Muscle layer of colon (tissue), 2 donors: ENCODE measurements around the gene NAA40.

Experiments used
- H3K27ac ChIP-seq: one replicate; pipeline ENCODE4 v1.7.0; 2013; ENCODE audit warnings: low read depth, mild to moderate bottlenecking, low read length, moderate library complexity
- H3K27me3 ChIP-seq, 2 donors: one replicate each; pipeline ENCODE4 v1.7.0; 2013; ENCODE audit warnings: low read length in 2 of 2, mild to moderate bottlenecking in 2 of 2; ENCODE audit not compliant: insufficient read depth in 2 of 2, control insufficient read depth in 1 of 2
- H3K36me3 ChIP-seq: one replicate; pipeline ENCODE4 v1.7.0; 2013; ENCODE audit warnings: mild to moderate bottlenecking, low read length; ENCODE audit not compliant: insufficient read depth
- H3K4me1 ChIP-seq: one replicate; pipeline ENCODE4 v1.7.0; 2013; ENCODE audit warnings: mild to moderate bottlenecking, low read length; ENCODE audit not compliant: insufficient read depth
- H3K4me3 ChIP-seq, 2 donors: one replicate each; pipeline ENCODE4 v1.7.0; 2013; ENCODE audit warnings: low read length in 2 of 2, low read depth in 1 of 2, mild to moderate bottlenecking in 1 of 2, moderate library complexity in 1 of 2
- H3K9ac ChIP-seq: one replicate; pipeline ENCODE4 v1.7.0; 2013; ENCODE audit warnings: low read length
- H3K9me3 ChIP-seq: one replicate; pipeline ENCODE4 v1.7.0; 2013; ENCODE audit warnings: mild to moderate bottlenecking, low read length
- donor health status: abdominal sarcoma.
- donor health status: Adenocarcinoma of cecum.

The NAA40 gene

DNA sequence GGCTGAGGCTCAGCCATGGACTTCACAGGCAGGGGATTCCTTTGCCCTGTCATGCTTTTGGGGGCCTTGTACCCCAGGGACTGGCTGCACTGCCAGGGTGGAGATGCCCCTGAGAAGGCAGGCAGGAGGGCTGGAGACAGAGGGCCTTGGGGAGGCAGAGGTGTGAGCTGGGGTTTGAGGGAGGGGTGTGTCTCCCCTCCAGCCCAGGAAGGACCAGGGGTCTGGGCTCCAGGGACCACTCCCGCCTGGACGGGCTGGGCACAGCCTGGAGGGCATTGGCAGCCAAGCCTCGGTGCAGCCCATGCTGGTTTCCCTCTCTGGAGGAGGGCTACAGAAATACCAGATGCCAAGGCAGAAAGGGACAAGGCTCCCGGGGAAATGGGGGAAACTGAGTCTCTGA is 66.9 kb downstream of the NAA40 start:
- H3K9ac ChIP-seq = no peak overlapping the region
- H3K4me3 ChIP-seq = no peak overlapping the region
- H3K9me3 ChIP-seq = no peaks in the 10 kb centered on the region
- H3K4me1 ChIP-seq = no peaks in the 10 kb centered on the region
- no peak overlapping the region for H3K27ac ChIP-seq
- H3K36me3 ChIP-seq = no peaks in the 10 kb centered on the region
- H3K27me3 ChIP-seq = peaks cover 0 to 9% of the 10 kb centered on the region in 2 donors

DNA sequence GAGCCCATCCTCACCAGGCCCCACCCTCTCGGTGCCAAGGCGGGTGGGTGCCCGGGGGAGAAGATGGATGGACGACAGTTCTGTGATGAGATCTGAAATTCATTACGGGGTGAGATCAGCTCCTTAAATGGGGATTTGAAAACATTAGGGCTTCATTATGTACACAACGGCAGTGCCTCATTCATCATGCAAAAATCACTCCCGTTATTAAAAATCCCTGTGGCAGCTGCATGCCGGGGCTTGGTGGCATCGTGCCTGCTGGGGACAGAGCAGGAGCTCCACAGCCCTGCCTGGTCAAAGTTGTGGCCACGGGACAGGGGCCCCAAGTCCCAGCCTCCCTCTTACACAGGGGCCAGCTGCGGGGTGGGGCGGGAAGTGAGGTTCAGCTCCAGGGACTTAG is 67.6 kb downstream of the NAA40 start:
- no peak overlapping the region for H3K27ac ChIP-seq
- H3K36me3 ChIP-seq = no peaks in the 10 kb centered on the region
- no peak overlapping the region for H3K9ac ChIP-seq
- peaks cover 0 to 7% of the 10 kb centered on the region in 2 donors for H3K27me3 ChIP-seq
- no peaks in the 10 kb centered on the region for H3K4me1 ChIP-seq
- no peaks in the 10 kb centered on the region for H3K9me3 ChIP-seq
- no peak overlapping the region for H3K4me3 ChIP-seq
